ENCODE measurements around the gene EDN3.
"Not testable (repeated sequence)": the region's sequence is repeated elsewhere in the genome, so short reads cannot be mapped to it uniquely, and the experiment has no call there.

The EDN3 gene

GRCh38 chr20:59328071-59328470, 27.7 kb downstream of the EDN3 start:
- TF ChIP-seq, protein P1, sequence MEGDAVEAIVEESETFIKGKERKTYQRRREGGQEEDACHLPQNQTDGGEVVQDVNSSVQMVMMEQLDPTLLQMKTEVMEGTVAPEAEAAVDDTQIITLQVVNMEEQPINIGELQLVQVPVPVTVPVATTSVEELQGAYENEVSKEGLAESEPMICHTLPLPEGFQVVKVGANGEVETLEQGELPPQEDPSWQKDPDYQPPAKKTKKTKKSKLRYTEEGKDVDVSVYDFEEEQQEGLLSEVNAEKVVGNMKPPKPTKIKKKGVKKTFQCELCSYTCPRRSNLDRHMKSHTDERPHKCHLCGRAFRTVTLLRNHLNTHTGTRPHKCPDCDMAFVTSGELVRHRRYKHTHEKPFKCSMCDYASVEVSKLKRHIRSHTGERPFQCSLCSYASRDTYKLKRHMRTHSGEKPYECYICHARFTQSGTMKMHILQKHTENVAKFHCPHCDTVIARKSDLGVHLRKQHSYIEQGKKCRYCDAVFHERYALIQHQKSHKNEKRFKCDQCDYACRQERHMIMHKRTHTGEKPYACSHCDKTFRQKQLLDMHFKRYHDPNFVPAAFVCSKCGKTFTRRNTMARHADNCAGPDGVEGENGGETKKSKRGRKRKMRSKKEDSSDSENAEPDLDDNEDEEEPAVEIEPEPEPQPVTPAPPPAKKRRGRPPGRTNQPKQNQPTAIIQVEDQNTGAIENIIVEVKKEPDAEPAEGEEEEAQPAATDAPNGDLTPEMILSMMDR (conservative IDR thresholded peaks at IDR 0.05) = no peak
- no peak overlapping the region for H3K27ac ChIP-seq

GRCh38 chr20:59331721-59332329, 31.4 kb downstream of the EDN3 start:
- H3K27ac ChIP-seq = no peak overlapping the region
- TF ChIP-seq, protein P1 (conservative IDR thresholded peaks at IDR 0.05) = no peak

- TF ChIP-seq, protein P1 (conservative IDR thresholded peaks at IDR 0.05) = no peak
- H3K27ac ChIP-seq = no peak overlapping the region
These were observed 32.9 kb downstream of the EDN3 start for GRCh38 chr20:59333260-59333845.

DNA sequence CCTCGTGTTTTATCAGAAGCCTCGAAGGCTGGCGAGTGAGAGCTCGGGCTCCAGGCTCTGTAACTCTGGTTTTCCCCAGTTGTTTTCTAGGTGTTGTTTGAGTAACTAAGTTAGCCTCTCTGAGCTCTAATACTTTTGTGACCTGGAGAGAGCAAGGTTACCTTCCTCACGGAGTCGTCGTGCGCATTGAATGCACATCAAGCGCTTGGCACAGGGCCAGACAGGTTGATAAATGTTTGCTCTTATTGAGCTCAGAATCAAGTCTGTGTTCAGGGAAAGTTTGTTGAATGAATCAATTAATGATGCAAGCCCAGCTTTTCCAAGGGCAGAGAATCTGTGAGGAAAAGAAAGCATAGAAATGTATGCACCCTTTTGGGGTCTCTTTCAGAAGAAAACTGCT, 33.5 kb downstream of the EDN3 start:
- H3K27ac ChIP-seq = no peak overlapping the region
- TF ChIP-seq, protein P1 (conservative IDR thresholded peaks at IDR 0.05) = no peak

- no peak overlapping the region for H3K27ac ChIP-seq
- TF ChIP-seq, protein P1 (conservative IDR thresholded peaks at IDR 0.05) = no peak
These were observed 34.4 kb downstream of the EDN3 start for GRCh38 chr20:59334651-59335300.

GRCh38 chr20:59335377-59335776, 35.0 kb downstream of the EDN3 start:
- TF ChIP-seq, protein P1 (conservative IDR thresholded peaks at IDR 0.05) = no peak
- H3K27ac ChIP-seq = no peak overlapping the region

- TF ChIP-seq, protein P1 (conservative IDR thresholded peaks at IDR 0.05) = no peak
- no peak overlapping the region for H3K27ac ChIP-seq
These were observed 36.1 kb downstream of the EDN3 start for GRCh38 chr20:59336540-59336939.

- H3K27ac ChIP-seq = not testable (repeated sequence)
These were observed 38.0 kb downstream of the EDN3 start for GRCh38 chr20:59338444-59338843.
